Measurements from ENCODE around the gene ZNF516.

ZNF516 gene

DNA sequence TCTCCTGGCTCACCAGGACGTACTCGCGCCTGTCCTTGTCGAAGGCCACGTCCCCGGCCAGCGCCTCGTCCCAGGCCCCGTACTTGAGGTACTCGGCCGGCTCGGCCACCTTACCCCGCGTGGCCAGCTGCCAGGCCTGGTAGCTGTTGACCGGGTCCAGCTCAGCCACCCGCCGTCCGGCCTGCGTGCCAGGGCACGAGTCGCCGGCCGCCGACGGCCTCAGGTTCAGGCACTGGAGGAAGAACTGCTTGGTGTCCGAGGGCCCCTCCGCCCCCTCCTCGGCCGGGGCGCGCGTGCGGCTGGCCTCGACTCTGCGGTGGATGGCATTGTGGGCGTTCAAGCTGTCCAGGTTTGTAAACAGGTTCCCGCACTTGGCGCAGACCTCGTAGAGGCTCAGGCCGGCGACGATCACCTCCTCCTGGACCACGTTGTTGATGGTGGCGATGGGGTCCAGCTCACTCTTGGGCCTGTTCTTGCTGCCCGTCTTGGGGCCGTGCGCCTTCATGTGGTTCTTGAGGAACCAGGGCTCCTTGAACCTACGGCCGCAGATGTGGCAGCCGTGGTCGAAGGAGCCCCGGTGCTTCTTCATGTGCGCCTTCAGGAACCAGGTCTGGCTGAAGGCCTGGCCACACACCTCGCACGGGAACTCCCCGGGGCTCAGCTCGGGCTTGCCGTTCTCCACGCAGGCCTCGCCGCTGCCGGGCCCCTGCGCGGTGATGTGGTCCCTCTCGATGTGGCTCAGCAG is 53.2 kb downstream of the ZNF516 start:
- no peak for DNase-seq (ENCODE audit: low read depth, low spot score)

- DNase-seq (ENCODE audit: low read depth, low spot score) = no peak
These were observed 53.9 kb downstream of the ZNF516 start for GRCh38 chr18:76441002-76441667.

- DNase-seq (ENCODE audit: low read depth, low spot score) = no peak
These were observed 57.1 kb downstream of the ZNF516 start for GRCh38 chr18:76437910-76438309.

DNA sequence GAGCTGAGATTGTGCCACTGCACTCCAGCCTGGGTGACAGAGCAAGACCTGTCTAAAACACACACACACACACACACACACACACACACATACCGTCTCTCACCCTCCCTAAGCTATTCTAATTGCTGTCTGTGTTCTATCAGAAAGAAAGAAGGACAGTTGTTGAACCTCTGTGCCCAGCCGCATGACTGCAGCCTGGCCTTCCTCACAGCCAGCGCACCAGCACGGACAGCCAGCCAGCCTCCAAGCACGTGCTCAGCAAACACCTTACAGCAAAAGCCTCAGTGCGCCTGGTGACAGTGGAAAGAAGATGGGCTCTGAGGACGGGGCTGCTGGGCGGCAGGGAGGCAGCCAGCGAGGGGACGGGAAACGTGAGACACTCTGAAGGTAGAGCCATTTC is 58.0 kb downstream of the ZNF516 start:
- DNase-seq (ENCODE audit: low read depth, low spot score) = no peak

DNA sequence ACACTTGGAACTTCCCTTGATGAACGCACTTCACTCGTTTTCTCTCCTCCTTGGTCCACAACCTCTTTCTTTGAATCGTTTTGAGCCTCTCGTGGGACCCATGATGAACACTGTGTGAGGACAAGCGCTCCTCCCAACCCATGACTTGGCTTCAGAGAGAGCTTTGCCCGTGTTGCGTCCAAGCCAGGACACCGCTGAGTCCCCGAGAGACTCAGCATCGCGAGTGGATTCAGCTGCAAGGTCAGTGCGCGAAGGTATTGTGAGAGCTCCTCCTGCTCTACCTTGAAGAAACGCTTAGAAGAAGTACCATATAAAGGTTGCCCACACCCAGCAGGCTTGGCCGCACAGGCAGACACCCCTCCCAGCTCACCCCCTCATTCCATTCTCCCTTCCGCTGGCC is 58.7 kb downstream of the ZNF516 start:
- no peak for DNase-seq (ENCODE audit: low read depth, low spot score)

DNA sequence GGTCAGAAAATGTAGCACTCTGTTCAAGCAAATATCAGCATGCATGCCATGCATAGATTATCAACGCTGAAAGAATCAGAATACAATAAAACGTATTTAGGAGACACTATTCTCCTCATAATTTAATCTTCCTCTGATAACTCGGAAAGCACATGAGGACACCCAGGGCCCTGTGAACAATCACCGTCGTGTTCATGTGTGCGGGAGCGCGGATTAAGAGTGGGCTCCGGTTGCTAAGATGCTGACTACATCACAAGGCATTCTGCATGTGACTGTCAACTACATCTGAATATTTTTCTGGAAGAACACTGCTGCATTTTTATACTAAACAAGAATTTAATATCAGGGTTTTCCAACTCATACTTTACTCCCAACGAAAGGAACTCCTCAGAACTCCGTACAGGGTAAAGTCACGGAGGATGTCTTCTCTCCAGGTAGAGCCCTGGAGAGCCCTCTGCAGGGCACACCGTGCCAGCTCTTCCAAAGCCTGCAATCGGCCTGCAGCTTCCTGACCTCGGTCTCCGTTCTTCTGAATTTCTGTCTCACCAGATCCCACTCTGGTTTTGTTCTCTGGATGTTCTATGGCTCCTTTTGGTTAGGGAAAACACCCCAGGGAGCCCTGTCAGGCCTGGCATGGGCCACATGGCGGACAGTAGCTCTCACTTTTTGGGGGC is 59.6 kb downstream of the ZNF516 start:
- DNase-seq (ENCODE audit: low read depth, low spot score) = no peak

DNA sequence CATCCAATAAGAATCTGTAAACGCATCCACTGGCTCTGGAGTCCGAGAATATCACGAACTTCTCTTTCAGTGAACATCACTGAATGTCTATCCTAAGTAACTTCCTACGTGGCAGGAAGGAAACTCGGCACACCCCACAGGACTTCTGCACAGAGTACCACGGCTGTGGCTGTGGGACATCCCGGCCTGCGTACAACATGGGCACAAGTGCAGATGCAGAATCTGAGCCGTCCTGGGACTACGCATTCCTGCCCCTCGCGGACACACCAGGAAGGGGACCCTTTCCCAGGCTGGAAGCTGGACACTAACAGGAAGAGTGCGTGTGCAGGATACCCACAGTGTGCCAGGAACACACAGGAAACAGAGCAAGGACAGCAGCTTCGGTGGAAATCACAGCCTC is 60.6 kb downstream of the ZNF516 start:
- DNase-seq (ENCODE audit: low read depth, low spot score) = no peak

DNA sequence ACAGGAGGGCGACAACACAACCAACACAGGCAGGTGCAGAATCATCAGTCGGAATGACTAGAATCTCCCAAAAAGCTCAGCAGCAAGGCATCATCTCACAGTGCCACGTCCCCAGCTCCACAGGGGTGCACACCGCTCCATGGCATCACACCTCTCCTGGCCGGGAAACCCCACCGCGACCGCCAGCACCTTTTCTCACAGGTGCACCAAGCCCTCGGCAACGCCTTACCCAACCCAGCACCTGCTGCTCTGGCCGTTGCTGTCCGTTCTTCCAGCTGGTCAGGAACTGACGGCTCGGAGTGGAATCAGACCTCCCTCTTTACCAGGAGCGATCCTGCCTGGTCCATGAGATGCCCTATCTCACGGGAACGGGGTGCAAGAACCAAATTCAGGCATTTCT is 61.3 kb downstream of the ZNF516 start:
- no peak for DNase-seq (ENCODE audit: low read depth, low spot score)

DNA sequence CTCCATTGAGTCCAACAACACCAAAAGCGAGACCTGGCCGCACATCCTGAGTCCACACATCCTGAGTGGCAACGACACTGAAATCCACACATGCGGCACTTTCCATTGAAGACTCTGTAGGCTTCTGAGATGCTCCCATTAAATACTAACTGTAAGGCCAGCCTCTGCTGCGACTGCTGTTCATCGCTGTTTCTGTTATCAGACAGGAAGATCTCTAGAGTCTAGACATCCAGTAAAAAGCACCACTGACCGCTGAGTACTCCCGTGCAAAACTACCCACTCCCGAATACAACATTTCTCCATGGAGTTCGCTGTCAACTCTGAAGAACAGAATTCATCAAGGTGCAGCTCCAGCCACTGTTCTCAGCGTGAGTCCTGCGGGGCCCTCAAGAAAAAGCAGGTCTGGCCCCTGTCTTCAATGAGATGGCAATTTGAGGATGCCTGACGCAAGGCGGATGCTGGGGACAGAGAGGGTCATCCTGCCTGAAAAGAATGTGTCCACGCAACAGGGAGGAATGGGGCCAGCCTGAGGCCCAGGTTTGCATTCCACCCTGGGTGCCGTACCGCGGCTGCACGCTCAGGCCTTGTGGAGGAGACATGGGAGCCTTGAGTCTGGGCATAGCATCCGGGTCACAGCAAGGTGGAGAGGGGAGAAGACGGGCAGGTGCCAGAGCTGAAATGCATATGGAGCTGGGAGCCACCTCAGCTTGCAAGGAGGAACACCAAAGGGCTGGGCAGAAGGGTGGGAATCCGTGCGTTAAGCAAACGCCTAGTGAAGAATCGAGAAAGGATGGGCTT is 61.9 kb downstream of the ZNF516 start:
- no peak for DNase-seq (ENCODE audit: low read depth, low spot score)

DNA sequence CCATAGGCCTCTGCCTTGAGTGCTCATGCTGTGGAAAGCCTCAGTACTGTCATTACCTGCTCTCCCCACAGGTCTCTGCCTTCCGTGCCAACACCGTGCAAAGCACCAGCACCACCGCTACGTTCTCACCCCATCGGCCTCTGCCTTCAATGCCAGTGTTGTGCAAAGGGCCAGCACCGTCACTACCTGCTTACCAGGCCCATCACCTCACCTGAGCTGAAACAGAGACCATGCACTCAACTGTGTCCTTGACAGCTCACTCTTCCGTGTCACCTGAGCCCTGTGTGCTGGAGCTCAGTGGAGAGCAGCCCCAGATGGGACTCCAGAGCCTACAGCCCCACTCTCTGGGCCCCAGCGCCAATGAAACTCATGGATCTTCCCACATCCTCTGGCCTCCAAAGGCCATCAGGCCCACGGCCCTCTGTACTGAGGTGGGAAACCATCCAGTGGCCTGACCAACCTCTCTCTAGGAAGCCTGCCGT is 62.7 kb downstream of the ZNF516 start:
- no peak for DNase-seq (ENCODE audit: low read depth, low spot score)

DNA sequence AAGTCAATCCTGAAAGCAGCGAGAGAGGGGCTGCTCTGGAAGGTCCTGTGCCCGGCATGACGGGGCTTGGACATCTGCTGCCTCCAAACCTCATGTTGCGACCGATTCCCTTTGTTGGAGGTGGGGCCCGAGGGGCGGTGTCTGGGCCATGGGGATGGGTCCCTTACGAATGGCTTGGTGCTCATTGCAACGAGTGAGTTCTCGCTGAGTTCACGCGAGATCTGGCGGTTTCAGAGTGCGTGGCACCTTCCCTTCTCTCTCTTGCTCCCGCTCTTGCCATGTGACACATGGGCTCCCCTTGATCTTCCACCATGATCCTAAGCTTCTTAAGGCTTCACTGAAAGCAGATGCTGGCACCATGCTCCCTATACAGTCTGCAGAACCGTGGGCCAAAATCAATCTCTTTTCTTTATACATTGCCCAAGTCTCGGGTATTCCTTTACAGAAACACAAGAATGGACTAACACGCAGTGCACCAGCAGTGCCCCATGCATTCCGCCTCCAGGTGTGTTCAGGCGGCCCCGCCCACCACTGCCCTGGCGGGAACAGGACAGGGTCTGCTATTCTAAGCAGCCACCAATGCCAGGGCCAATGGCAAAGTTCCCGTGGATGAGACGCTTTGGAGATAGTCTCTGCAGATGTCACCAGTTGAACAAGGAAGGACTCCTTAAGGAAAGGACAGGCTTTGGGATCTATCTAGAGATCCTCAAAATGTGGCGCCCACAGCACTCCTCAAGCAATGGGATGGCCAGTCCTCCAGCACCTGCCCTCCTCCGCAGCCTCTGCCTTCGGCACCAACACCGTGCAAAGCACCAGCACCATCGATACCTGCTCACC is 63.4 kb downstream of the ZNF516 start:
- DNase-seq (ENCODE audit: low read depth, low spot score) = no peak

DNA sequence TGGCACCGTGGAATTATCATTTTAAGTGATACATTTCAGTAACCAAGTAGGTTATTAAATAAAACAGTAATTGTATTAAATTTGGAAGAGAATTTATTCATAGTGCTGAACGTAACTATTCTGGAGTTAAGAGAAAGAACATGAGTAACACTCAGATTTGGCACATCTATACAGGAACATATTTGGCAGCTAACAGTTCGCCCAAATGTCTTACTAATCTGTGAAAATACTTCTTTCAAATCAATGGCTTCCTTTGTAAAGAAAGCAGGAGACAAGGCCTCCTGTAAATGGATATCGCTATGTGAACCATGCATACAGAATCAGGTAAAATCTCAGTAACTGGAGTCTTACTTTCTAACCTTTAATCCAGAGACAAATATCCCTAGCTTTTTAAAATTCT is 64.4 kb downstream of the ZNF516 start:
- no peak for DNase-seq (ENCODE audit: low read depth, low spot score)

- no peak for DNase-seq (ENCODE audit: low read depth, low spot score)
These were observed 65.5 kb downstream of the ZNF516 start for GRCh38 chr18:76429262-76430126.

GRCh38 chr18:76428396-76429261 is 66.4 kb downstream of the ZNF516 start:
- no peak for DNase-seq (ENCODE audit: low read depth, low spot score)

DNA sequence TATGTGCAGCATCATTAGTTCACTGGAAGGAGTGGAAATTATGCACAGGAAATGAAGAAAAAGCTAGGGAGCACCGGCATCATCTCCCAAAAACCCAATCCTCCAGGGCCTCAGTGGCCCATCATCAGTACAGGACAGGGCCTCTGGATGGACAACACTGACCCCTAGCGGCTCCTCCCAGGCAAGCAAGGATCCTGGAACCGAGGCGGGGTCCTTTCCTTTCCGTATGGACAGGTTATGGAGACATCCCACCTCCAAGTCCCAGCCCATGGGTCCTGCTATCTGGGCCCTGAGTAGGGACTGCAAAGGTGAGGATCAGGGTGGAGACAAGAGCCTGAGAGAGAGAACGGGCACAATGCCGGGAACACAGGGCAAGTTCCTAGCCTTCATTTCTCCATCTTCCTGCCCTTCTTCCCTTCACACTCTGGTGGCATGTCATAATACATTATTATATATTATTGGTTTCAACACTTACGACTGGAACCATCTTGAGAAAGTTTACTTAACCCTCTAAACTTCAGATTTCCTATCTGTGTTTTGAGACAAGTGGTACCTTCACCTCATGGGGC is 68.2 kb downstream of the ZNF516 start:
- peak; percentile 83 for DNase-seq (ENCODE audit: low read depth, low spot score)

GRCh38 chr18:76425146-76426131 is 69.6 kb downstream of the ZNF516 start:
- DNase-seq (ENCODE audit: low read depth, low spot score) = peak; percentile 67

- DNase-seq (ENCODE audit: low read depth, low spot score) = no peak
These were observed 72.2 kb downstream of the ZNF516 start for GRCh38 chr18:76422838-76423237.

Measured in ELF-1 (cell line).